K562 (cell line): ENCODE results near the gene NR2F2. TPM values are rescaled to one million over a fixed set of nuclear protein-coding genes. Genes with fewer than 3 reads are reported as not detected.

Experiments used
- ATAC-seq: fragments of 200-7000 bp; cut with Tn5 transposase; 3 replicates; pipeline ENCODE4 v1.9.1; 2020; ENCODE audit warnings: moderate library complexity
- BruUV-seq: library from RNA; stranded (reverse); fragments of 400-500 nt; replicated peaks from 2 replicates; lab custom pipeline; 2021; lab: Mats Ljungman, UMichigan
- CTCF ChIA-PET: fragments of 300-600 bp; formaldehyde crosslinking; extraction: SDS; loops from one replicate; lab custom pipeline; 2021; ENCODE audit warnings: low intra/inter-chr PET ratio; lab: Yijun Ruan, JAX
- POLR2A ChIA-PET: fragments of 300-600, 350-650 bp; sonication (Branson Sonifier 250); formaldehyde crosslinking; extraction: SDS; loops from one replicate; lab custom pipeline; 2021; ENCODE audit warnings: antibody characterized with exemption, inconsistent platforms; lab: Yijun Ruan, JAX
- DNase-seq, 4 experiments: peaks; one replicate each; pipeline versions ENCODE4 v3.0.0 to v3.0.0-alpha.2; 2011 to 2018; ENCODE audit warnings: low spot score in 3 of 4, mixed read lengths in 3 of 4; ENCODE audit errors: extremely low read depth in 1 of 4
- FAIRE-seq: peaks from 2 replicates; lab custom pipeline; 2011; peaks lifted over from hg19 to GRCh38; lab: Jason Lieb, UNC
- H2AFZ ChIP-seq: 2 replicates; pipeline ENCODE4 v1.6.0; 2011; ENCODE audit warnings: low read depth, low read length, control low read depth, inconsistent platforms
- H3K27ac ChIP-seq: fragments of 200-600 bp; 3 replicates; pipeline ENCODE4 v1.8.0; 2011; ENCODE audit warnings: low read depth, mild to moderate bottlenecking, control low read depth, inconsistent platforms, low read length, moderate library complexity, mixed read lengths; ENCODE audit errors: extremely low read depth
- H3K27me3 ChIP-seq, 2 experiments: fragments of 300-600 bp in 1 of 2; 2 replicates in 1 of 2; 3 replicates in 1 of 2; pipeline versions ENCODE4 v1.6.0 to v1.8.0; 2011; ENCODE audit warnings: inconsistent platforms in 2 of 2, low read length in 2 of 2, mild to moderate bottlenecking in 1 of 2, mixed read lengths in 1 of 2, moderate library complexity in 1 of 2; ENCODE audit not compliant: control insufficient read depth in 2 of 2, insufficient read depth in 2 of 2
- H3K36me3 ChIP-seq: fragments of 300-600 bp; 3 replicates; pipeline ENCODE4 v1.8.0; 2011; ENCODE audit warnings: mild to moderate bottlenecking, low read length, inconsistent platforms; ENCODE audit not compliant: control insufficient read depth, insufficient read depth
- H3K4me1 ChIP-seq, 2 experiments: fragments of 200-600 bp in 1 of 2; replicated peaks in 1 of 2; 2 replicates in 1 of 2; 3 replicates in 1 of 2; pipeline versions ENCODE4 v1.5.1 to v1.8.0; 2011; ENCODE audit warnings: inconsistent platforms in 2 of 2, low read length in 2 of 2, mild to moderate bottlenecking in 1 of 2, mixed read lengths in 1 of 2, moderate library complexity in 1 of 2; ENCODE audit not compliant: control insufficient read depth in 2 of 2, insufficient read depth in 2 of 2
- H3K4me2 ChIP-seq: 2 replicates; pipeline ENCODE4 v1.6.1; 2011; ENCODE audit warnings: low read length, control low read depth, inconsistent platforms, mixed read lengths; ENCODE audit not compliant: insufficient read depth
- H3K4me3 ChIP-seq: fragments of 200-600 bp; sonication (generic), shearing (Covaris generic); 2 replicates; pipeline ENCODE4 v1.5.1; 2016; ENCODE audit warnings: control low read depth, inconsistent platforms
- H3K79me2 ChIP-seq: fragments of 200-600 bp; 3 replicates; pipeline ENCODE4 v1.8.0; 2011; ENCODE audit warnings: low read length, inconsistent platforms; ENCODE audit not compliant: control insufficient read depth, insufficient read depth
- H3K9ac ChIP-seq, 2 experiments: 2 replicates each; pipeline versions ENCODE4 v1.6.0 to v1.6.1; 2011; ENCODE audit warnings: low read depth in 2 of 2, low read length in 2 of 2, control low read depth in 1 of 2, inconsistent platforms in 1 of 2, mild to moderate bottlenecking in 1 of 2, mixed read lengths in 1 of 2; ENCODE audit not compliant: insufficient read depth in 1 of 2
- H3K9me1 ChIP-seq: one replicate; pipeline ENCODE4 v1.6.0; 2011; ENCODE audit warnings: inconsistent platforms, mild to moderate bottlenecking, low read length, moderate library complexity; ENCODE audit not compliant: control insufficient read depth, insufficient read depth
- H3K9me3 ChIP-seq: replicated peaks from 2 replicates; pipeline ENCODE4 v1.5.1; 2011; ENCODE audit warnings: low read depth, low read length, inconsistent platforms; ENCODE audit not compliant: control insufficient read depth, insufficient read depth
- H4K20me1 ChIP-seq: replicated peaks from 2 replicates; pipeline ENCODE4 v1.6.1; 2011; ENCODE audit warnings: low read length, inconsistent platforms, mixed read lengths; ENCODE audit not compliant: control insufficient read depth, insufficient read depth
- HINFP ChIP-seq: fragments of 450-650 bp; conservative IDR thresholded peaks from 2 replicates; pipeline ENCODE4 v1.6.1; 2016; ENCODE audit warnings: missing genetic modification characterization, low read depth, mild to moderate bottlenecking, control low read depth, missing compliant biosample characterization
- HOXB6 ChIP-seq: fragments of 250-450 bp; sonication (Bioruptor Pico); IDR thresholded peaks from 2 replicates; pipeline ENCODE4 v1.5.1; 2022; ENCODE audit warnings: mild to moderate bottlenecking, borderline replicate concordance
- IFI16 ChIP-seq: fragments of 250-450 bp; sonication (Bioruptor Pico); IDR thresholded peaks from 2 replicates; pipeline ENCODE4 v2.1.2; 2022; ENCODE audit warnings: mild to moderate bottlenecking, inconsistent platforms
- LCOR ChIP-seq: sonication (generic); formaldehyde crosslinking; IDR thresholded peaks from 2 replicates; pipeline ENCODE4 v1.8.0; 2022; ENCODE audit warnings: mild to moderate bottlenecking, missing genetic modification reagents
- MCM5 ChIP-seq: fragments of 450-650 bp; IDR thresholded peaks from 2 replicates; pipeline ENCODE4 v1.6.1; 2016; ENCODE audit warnings: low read depth
- MIER1 ChIP-seq: fragments of 450-650 bp; IDR thresholded peaks from 2 replicates; pipeline ENCODE4 v1.6.1; 2016; ENCODE audit warnings: antibody characterized with exemption, mild to moderate bottlenecking, low read depth
- MLX ChIP-seq, 2 experiments: fragments of 450-650 bp in 1 of 2; sonication (generic) in 1 of 2; formaldehyde crosslinking; conservative IDR thresholded peaks; 2 replicates each; pipeline versions ENCODE4 v1.4.0 to v1.8.1; 2020 to 2022; ENCODE audit warnings: mild to moderate bottlenecking in 1 of 2, missing genetic modification reagents in 1 of 2
- NR2C2 ChIP-seq, 2 experiments: fragments of 200-800 bp in 1 of 2; sonication (Bioruptor generic) in 1 of 2; sonication (generic) in 1 of 2; formaldehyde crosslinking in 1 of 2; IDR thresholded peaks; 2 replicates each; pipeline versions ENCODE4 v1.6.1 to v1.8.0; 2016 to 2022; ENCODE audit warnings: mild to moderate bottlenecking in 1 of 2, missing compliant biosample characterization in 1 of 2, missing genetic modification characterization in 1 of 2, missing genetic modification reagents in 1 of 2
- PHB2 ChIP-seq: fragments of 450-650 bp; IDR thresholded peaks from 2 replicates; pipeline ENCODE4 v1.6.1; 2017; ENCODE audit warnings: low read depth
- PKNOX1 ChIP-seq: fragments of 450-650 bp; IDR thresholded peaks from 2 replicates; pipeline ENCODE4 v1.6.1; 2016
- PML ChIP-seq: IDR thresholded peaks from 2 replicates; pipeline ENCODE4 v1.6.1; 2012; ENCODE audit warnings: low read length, inconsistent platforms
- POU5F1 ChIP-seq: fragments of 150-350 bp; IDR thresholded peaks from 2 replicates; pipeline ENCODE4 v1.6.1; 2014; ENCODE audit warnings: borderline replicate concordance, low read length, low read depth, mild to moderate bottlenecking; ENCODE audit not compliant: partially characterized antibody
- TAF9B ChIP-seq: fragments of 450-650 bp; IDR thresholded peaks from 2 replicates; pipeline ENCODE4 v1.6.1; 2018; ENCODE audit warnings: mild to moderate bottlenecking; ENCODE audit not compliant: partially characterized antibody
- ZNF121 ChIP-seq: sonication (generic); formaldehyde crosslinking; conservative IDR thresholded peaks from 2 replicates; pipeline ENCODE4 v1.8.0; 2022; ENCODE audit warnings: missing genetic modification reagents
- ZNF436 ChIP-seq: fragments of 250-450, 450-650 bp; sonication (Bioruptor Pico); formaldehyde crosslinking; IDR thresholded peaks from 2 replicates; pipeline ENCODE4 v1.7.0; 2020; ENCODE audit warnings: mild to moderate bottlenecking
- WGBS: fragments of 100-300 bp; shearing (Covaris generic); methylation state at CpG from one replicate; pipeline ENCODE4 v1.1.6; 2016; ENCODE audit warnings: low coverage, mixed read lengths; ENCODE audit not compliant: insufficient coverage; ENCODE audit errors: missing lambda C conversion rate; 5-methylcytosine and 5-hydroxymethylcytosine counted together
- in situ Hi-C: fragments of 300-500 bp; cut with MboI; formaldehyde crosslinking; loops from 4 replicates; pipeline ENCODE4 v1.15.0; 2018; ENCODE audit warnings: inconsistent platforms, mixed read lengths
- intact Hi-C: fragments of 100-400 bp; cut with micrococcal nuclease; formaldehyde crosslinking; loops from 2 replicates; pipeline ENCODE4 v1.14.2; 2022
- polyA plus RNA-seq, 8 experiments: library from polyadenylated mRNA; depleted of rRNA in 4 of 8; stranded (reverse) in 5 of 8; unstranded in 3 of 8; fragments of >200 nt; fragmentation: Nextera tagmentation in 2 of 8; fragmentation: Illumina TruSeq in 1 of 8; extraction: Ambion mirVana in 2 of 8; extraction: Trizol in 1 of 8; gene quantifications; 2 replicates each; pipeline versions ENCODE4 v1.2.1 to v1.2.3, GENCODE V29; 2011 to 2014; ENCODE audit warnings: inconsistent platforms in 1 of 8, missing spikeins in 1 of 8
- total RNA-seq, 7 experiments: library from RNA; depleted of rRNA in 6 of 7; stranded (reverse); fragments of >200 nt in 6 of 7; fragmentation: Illumina TruSeq in 2 of 7; extraction: Trizol in 2 of 7; gene quantifications; 2 replicates each; pipeline versions ENCODE4 v1.2.1 to v1.2.3, GENCODE V29; 2011 to 2021; ENCODE audit warnings: low replicate concordance in 1 of 7

Gene NR2F2
- total and polyA plus RNA-seq, 9 of the 15 experiments (the other 6 are each of a cell fraction or from before 2014, with no cell fraction given) = 6.0 to 51.8 (median 11.1) TPM

GRCh38 chr15:96362011-96362754 is 31.7 kb downstream of the NR2F2 start:
- POLR2A ChIA-PET = no interaction called here
- WGBS = 75% methylated on average over 18 of the region's 21 CpGs
- no peak overlapping the region for H2AFZ ChIP-seq
- CTCF ChIA-PET = no interaction called here
- TF ChIP-seq HOXB6 (CRISPR knock-in tag) (no peak), PML (no peak), IFI16 (CRISPR knock-in tag) (no peak), MLX (CRISPR knock-in tag; conservative IDR thresholded peaks at IDR 0.05) (no peak), ZNF436 (CRISPR knock-in tag) (no peak), LCOR (CRISPR knock-in tag) (no peak), HINFP (no peak), MIER1 (no peak), PKNOX1 (no peak), PHB2 (no peak), NR2C2 (CRISPR knock-in tag; IDR thresholded peaks at IDR 0.05) (no peak), NR2C2 (tag; IDR thresholded peaks at IDR 0.05) (no peak), TAF9B (no peak), ZNF121 (CRISPR knock-in tag) (no peak), POU5F1 (no peak), MCM5 (no peak)
- H3K79me2 ChIP-seq = no peaks in the 10 kb centered on the region
- H3K4me3 ChIP-seq = no peak overlapping the region
- FAIRE-seq (no peak), ATAC-seq (no peak), DNase-seq (no peak)
- peaks cover 0 to 24% of the 10 kb centered on the region in 2 experiments; a peak in 4 of 5 replicates for H3K4me1 ChIP-seq
- H4K20me1 ChIP-seq = no peaks in the 10 kb centered on the region
- H3K4me2 ChIP-seq = no peak overlapping the region
- H3K27ac ChIP-seq = no peak overlapping the region
- H3K9me1 ChIP-seq = peaks cover 3% of the 10 kb centered on the region
- no TSS peak for BruUV-seq
- intact Hi-C loops (no loop called here), in situ Hi-C loops (no loop called here)
- H3K27me3 ChIP-seq = no peaks in the 10 kb centered on the region
- H3K9ac ChIP-seq = no peak overlapping the region
- no peaks in the 10 kb centered on the region for H3K36me3 ChIP-seq
- no peaks in the 10 kb centered on the region for H3K9me3 ChIP-seq
